ENCODE data around the gene MMP17.

GRCh38 chr12:131867891-131868675, 39.9 kb downstream of the MMP17 start:
- TF ChIP-seq CTCF (IDR thresholded peaks at IDR 0.05): no peak
- TF ChIP-seq POLR2A (IDR thresholded peaks at IDR 0.05): no peak

All from thyroid gland (tissue), 4 donors.